ENCODE results near the gene ROBO1. TPM values are rescaled to one million over a fixed set of nuclear protein-coding genes. Genes with fewer than 3 reads are reported as not detected.

ROBO1 gene
- total and polyA plus RNA-seq, 2 experiments from 2014 or later, result 29.3 to 171 TPM

DNA sequence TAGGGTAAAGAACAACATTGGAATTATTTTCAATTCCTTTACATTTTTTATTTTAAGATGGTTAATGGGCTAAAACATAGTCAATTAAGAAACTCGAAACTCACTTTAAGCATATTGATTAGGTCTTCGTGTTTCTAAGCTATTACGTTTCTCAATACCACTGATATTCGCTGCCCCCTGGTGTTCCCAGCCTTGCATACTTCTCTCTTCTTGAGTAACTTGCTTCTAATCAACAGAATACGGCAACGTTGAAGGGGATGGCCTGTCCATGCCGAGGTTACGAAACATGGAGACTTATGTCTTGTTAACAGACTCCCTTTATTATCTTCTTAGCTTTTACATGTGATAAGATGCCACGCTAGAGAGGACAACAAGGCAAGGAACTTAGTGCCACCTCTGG is 43.6 kb downstream of the ROBO1 start:
- no peaks in the 10 kb centered on the region for H3K4me1 ChIP-seq (ENCODE audit: low read depth)
- H3K27me3 ChIP-seq, result no peaks in the 10 kb centered on the region
- TF ChIP-seq, protein P1, sequence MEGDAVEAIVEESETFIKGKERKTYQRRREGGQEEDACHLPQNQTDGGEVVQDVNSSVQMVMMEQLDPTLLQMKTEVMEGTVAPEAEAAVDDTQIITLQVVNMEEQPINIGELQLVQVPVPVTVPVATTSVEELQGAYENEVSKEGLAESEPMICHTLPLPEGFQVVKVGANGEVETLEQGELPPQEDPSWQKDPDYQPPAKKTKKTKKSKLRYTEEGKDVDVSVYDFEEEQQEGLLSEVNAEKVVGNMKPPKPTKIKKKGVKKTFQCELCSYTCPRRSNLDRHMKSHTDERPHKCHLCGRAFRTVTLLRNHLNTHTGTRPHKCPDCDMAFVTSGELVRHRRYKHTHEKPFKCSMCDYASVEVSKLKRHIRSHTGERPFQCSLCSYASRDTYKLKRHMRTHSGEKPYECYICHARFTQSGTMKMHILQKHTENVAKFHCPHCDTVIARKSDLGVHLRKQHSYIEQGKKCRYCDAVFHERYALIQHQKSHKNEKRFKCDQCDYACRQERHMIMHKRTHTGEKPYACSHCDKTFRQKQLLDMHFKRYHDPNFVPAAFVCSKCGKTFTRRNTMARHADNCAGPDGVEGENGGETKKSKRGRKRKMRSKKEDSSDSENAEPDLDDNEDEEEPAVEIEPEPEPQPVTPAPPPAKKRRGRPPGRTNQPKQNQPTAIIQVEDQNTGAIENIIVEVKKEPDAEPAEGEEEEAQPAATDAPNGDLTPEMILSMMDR (IDR thresholded peaks at IDR 0.05; ENCODE audit: low read depth, low read length), result no peak
- no peak for DNase-seq (ENCODE audit: low read depth in 1 of 2, low spot score in 1 of 2)
- H3K36me3 ChIP-seq, result no peaks in the 10 kb centered on the region
- H3K27ac ChIP-seq, result no peak overlapping the region
- H3K4me3 ChIP-seq, result no peak overlapping the region
- H3K9me3 ChIP-seq (ENCODE audit: low read depth), result no peaks in the 10 kb centered on the region

GRCh38 chr3:79690072-79690471 is 77.7 kb downstream of the ROBO1 start:
- peaks cover 4% of the 10 kb centered on the region for H3K9me3 ChIP-seq (ENCODE audit: low read depth)
- no peak for DNase-seq (ENCODE audit: low read depth in 1 of 2, low spot score in 1 of 2)
- no peaks in the 10 kb centered on the region for H3K4me1 ChIP-seq (ENCODE audit: low read depth)
- TF ChIP-seq, protein P1 (IDR thresholded peaks at IDR 0.05; ENCODE audit: low read depth, low read length), result no peak
- H3K27me3 ChIP-seq, result no peaks in the 10 kb centered on the region
- H3K4me3 ChIP-seq, result no peak overlapping the region
- no peaks in the 10 kb centered on the region for H3K36me3 ChIP-seq
- H3K27ac ChIP-seq, result no peak overlapping the region

DNA sequence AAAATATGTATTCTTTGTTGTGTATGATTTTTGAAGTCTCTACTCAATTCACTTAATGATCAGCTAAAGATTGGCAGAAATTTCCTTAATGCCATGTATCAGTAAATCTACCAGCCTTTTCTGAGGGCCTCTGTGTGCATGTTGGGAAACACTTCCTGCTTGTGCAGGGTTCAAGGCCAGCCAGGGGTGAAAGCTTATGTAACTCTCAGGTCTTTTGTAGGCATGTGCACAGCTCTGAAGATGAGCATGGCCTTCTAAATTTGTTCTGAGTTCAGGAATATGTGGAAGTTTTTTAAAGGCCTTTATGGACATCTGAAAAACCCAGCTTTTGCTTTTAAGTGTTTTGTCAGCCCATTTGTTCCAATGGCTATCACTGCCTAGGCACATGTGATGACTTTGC is 82.7 kb downstream of the ROBO1 start:
- H3K27ac ChIP-seq, result no peak overlapping the region

GRCh38 chr3:79684041-79684440 is 83.8 kb downstream of the ROBO1 start:
- H3K36me3 ChIP-seq, result no peaks in the 10 kb centered on the region
- TF ChIP-seq, protein P1 (IDR thresholded peaks at IDR 0.05; ENCODE audit: low read depth, low read length), result no peak
- no peaks in the 10 kb centered on the region for H3K27me3 ChIP-seq
- H3K27ac ChIP-seq, result no peak overlapping the region
- no peak for DNase-seq (ENCODE audit: low read depth in 1 of 2, low spot score in 1 of 2)
- no peaks in the 10 kb centered on the region for H3K9me3 ChIP-seq (ENCODE audit: low read depth)
- no peak overlapping the region for H3K4me3 ChIP-seq
- no peaks in the 10 kb centered on the region for H3K4me1 ChIP-seq (ENCODE audit: low read depth)

More for the DNA sequence above, 82.7 kb downstream of the ROBO1 start:
- Histone ChIP-seq H3K36me3 (no peaks in the 10 kb centered on the region), H3K9me3 (ENCODE audit: low read depth) (no peaks in the 10 kb centered on the region), H3K4me1 (ENCODE audit: low read depth) (no peaks in the 10 kb centered on the region), H3K27me3 (no peaks in the 10 kb centered on the region), H3K4me3 (no peak overlapping the region)
- DNase-seq (ENCODE audit: low read depth in 1 of 2, low spot score in 1 of 2), result no peak
- TF ChIP-seq, protein P1 (IDR thresholded peaks at IDR 0.05; ENCODE audit: low read depth, low read length), result no peak

DNA sequence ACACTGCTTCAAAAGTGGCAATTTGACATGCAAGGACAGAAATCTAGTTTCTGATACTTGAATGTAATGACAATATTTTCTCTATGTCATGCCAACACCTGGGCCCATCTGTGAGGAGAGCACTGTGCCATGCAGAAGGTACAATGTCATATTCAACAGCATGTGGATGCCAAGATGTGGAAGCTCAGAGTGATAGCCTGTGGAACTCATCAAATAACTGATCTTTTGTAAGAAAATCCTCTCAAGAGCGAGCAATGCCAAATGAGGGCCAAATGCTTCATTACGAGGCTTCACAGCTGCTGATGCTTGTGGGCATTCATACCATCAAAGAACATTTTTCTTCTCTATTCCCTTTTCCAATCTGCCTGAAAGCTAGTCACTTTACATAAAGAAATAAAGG is 95.1 kb downstream of the ROBO1 start:
- Histone ChIP-seq H3K27ac (no peak overlapping the region), H3K36me3 (no peaks in the 10 kb centered on the region), H3K27me3 (no peaks in the 10 kb centered on the region), H3K9me3 (ENCODE audit: low read depth) (no peaks in the 10 kb centered on the region), H3K4me3 (no peak overlapping the region), H3K4me1 (ENCODE audit: low read depth) (no peaks in the 10 kb centered on the region)
- TF ChIP-seq, protein P1 (IDR thresholded peaks at IDR 0.05; ENCODE audit: low read depth, low read length), result no peak
- DNase-seq (ENCODE audit: low read depth in 1 of 2, low spot score in 1 of 2), result no peak

GRCh38 chr3:79672075-79672474 is 95.7 kb downstream of the ROBO1 start:
- Histone ChIP-seq H3K4me3 (no peak overlapping the region), H3K36me3 (no peaks in the 10 kb centered on the region), H3K27ac (no peak overlapping the region), H3K4me1 (ENCODE audit: low read depth) (no peaks in the 10 kb centered on the region), H3K9me3 (ENCODE audit: low read depth) (no peaks in the 10 kb centered on the region), H3K27me3 (no peaks in the 10 kb centered on the region)
- TF ChIP-seq, protein P1 (IDR thresholded peaks at IDR 0.05; ENCODE audit: low read depth, low read length), result no peak
- no peak for DNase-seq (ENCODE audit: low read depth in 1 of 2, low spot score in 1 of 2)

Measured in cardiac muscle cell (in vitro differentiated cells and primary cell).